ENCODE data around the gene ENPP3. TPM values are rescaled to one million over a fixed set of nuclear protein-coding genes. Genes with fewer than 3 reads are reported as not detected.

Gene ENPP3
- total RNA-seq, 2 experiments from 2014 or later = 0.22 to 0.34 TPM

- no peak for ATAC-seq (ENCODE audit: poor library complexity)
- CTCF ChIA-PET = no interaction called here
- Histone ChIP-seq H3K9me3 (ENCODE audit: control insufficient read depth in 1 of 2, insufficient read depth in 1 of 2, low read length in 2 of 2) (no peaks in the 10 kb centered on the region), H3K36me3 (ENCODE audit: insufficient read depth, low read length) (no peaks in the 10 kb centered on the region), H3K4me1 (ENCODE audit: insufficient read depth, low read length) (no peaks in the 10 kb centered on the region), H3K27me3 (ENCODE audit: control insufficient read depth in 1 of 2, insufficient read depth in 2 of 2, low read length in 2 of 2) (peaks cover 0 to 5% of the 10 kb centered on the region in 2 experiments), H3K27ac (ENCODE audit: low read depth in 1 of 2, low read length in 2 of 2) (no peak overlapping the region), H3K4me3 (ENCODE audit: low read length) (no peak overlapping the region)
- no peak for DNase-seq
- Mint-ChIP-seq H3K9me3 (no peaks in the 10 kb centered on the region), H3K4me1 (ENCODE audit: low read depth) (no peaks in the 10 kb centered on the region), H3K27me3 (peaks cover 12% of the 10 kb centered on the region), H3K36me3 (ENCODE audit: low read depth) (no peaks in the 10 kb centered on the region), H3K4me3 (no peak overlapping the region), H3K27ac (no peak overlapping the region)
- TF ChIP-seq CTCF (IDR thresholded peaks at IDR 0.05) = no peak
- intact Hi-C loops (cut with DNase I, micrococcal nuclease) = no loop called here
- POLR2A ChIA-PET = no interaction called here
Measured at GRCh38 chr6:131773284-131773950, 136.3 kb downstream of the ENPP3 start.

GRCh38 chr6:131775886-131776285 lies 138.8 kb downstream of the ENPP3 start:
- DNase-seq (no peak), ATAC-seq (ENCODE audit: poor library complexity) (no peak)
- H3K4me1 ChIP-seq (ENCODE audit: insufficient read depth, low read length) = no peaks in the 10 kb centered on the region
- H3K27ac ChIP-seq (ENCODE audit: low read depth in 1 of 2, low read length in 2 of 2) = no peak overlapping the region
- Mint-ChIP-seq H3K4me3 (no peak overlapping the region), H3K36me3 (ENCODE audit: low read depth) (no peaks in the 10 kb centered on the region), H3K9me3 (no peaks in the 10 kb centered on the region), H3K27me3 (peaks cover 13% of the 10 kb centered on the region), H3K4me1 (ENCODE audit: low read depth) (no peaks in the 10 kb centered on the region), H3K27ac (no peak overlapping the region)
- ChIA-PET CTCF (no interaction called here), POLR2A (no interaction called here)
- no peak overlapping the region for H3K4me3 ChIP-seq (ENCODE audit: low read length)
- H3K27me3 ChIP-seq (ENCODE audit: control insufficient read depth in 1 of 2, insufficient read depth in 2 of 2, low read length in 2 of 2) = peaks cover 0 to 5% of the 10 kb centered on the region in 2 experiments
- no peaks in the 10 kb centered on the region for H3K9me3 ChIP-seq (ENCODE audit: control insufficient read depth in 1 of 2, insufficient read depth in 1 of 2, low read length in 2 of 2)
- no peaks in the 10 kb centered on the region for H3K36me3 ChIP-seq (ENCODE audit: insufficient read depth, low read length)
- TF ChIP-seq CTCF (IDR thresholded peaks at IDR 0.05) = no peak
- intact Hi-C loops (cut with DNase I, micrococcal nuclease) = no loop called here

GRCh38 chr6:131776985-131777384 lies 139.9 kb downstream of the ENPP3 start:
- Histone ChIP-seq H3K4me3 (ENCODE audit: low read length) (no peak overlapping the region), H3K27ac (ENCODE audit: low read depth in 1 of 2, low read length in 2 of 2) (no peak overlapping the region), H3K36me3 (ENCODE audit: insufficient read depth, low read length) (no peaks in the 10 kb centered on the region), H3K27me3 (ENCODE audit: control insufficient read depth in 1 of 2, insufficient read depth in 2 of 2, low read length in 2 of 2) (peaks cover 0 to 5% of the 10 kb centered on the region in 2 experiments), H3K4me1 (ENCODE audit: insufficient read depth, low read length) (no peaks in the 10 kb centered on the region), H3K9me3 (ENCODE audit: control insufficient read depth in 1 of 2, insufficient read depth in 1 of 2, low read length in 2 of 2) (no peaks in the 10 kb centered on the region)
- ATAC-seq (ENCODE audit: poor library complexity) (no peak), DNase-seq (no peak)
- no peak for TF ChIP-seq CTCF (IDR thresholded peaks at IDR 0.05)
- Mint-ChIP-seq H3K36me3 (ENCODE audit: low read depth) (no peaks in the 10 kb centered on the region), H3K4me3 (no peak overlapping the region), H3K4me1 (ENCODE audit: low read depth) (no peaks in the 10 kb centered on the region), H3K9me3 (no peaks in the 10 kb centered on the region), H3K27ac (no peak overlapping the region), H3K27me3 (peaks cover 13% of the 10 kb centered on the region)
- intact Hi-C loops (cut with DNase I, micrococcal nuclease) = no loop called here
- CTCF ChIA-PET = no interaction called here
- POLR2A ChIA-PET = no interaction called here

All from CD4-positive, alpha-beta T cell (primary cell).